ENCODE results near the gene CDKAL1.
"Not testable (repeated sequence)": the region's sequence is repeated elsewhere in the genome, so short reads cannot be mapped to it uniquely, and the experiment has no call there.

GRCh38 chr6:20924094-20924493, 389.8 kb downstream of the CDKAL1 start:
- TF ChIP-seq ZNF274 (IDR thresholded peaks at IDR 0.05; ENCODE audit: low read depth, low read length); SUZ12 (IDR thresholded peaks at IDR 0.05; ENCODE audit: extremely low read depth, insufficient read depth, insufficient read length): not testable (repeated sequence)
